ENCODE data around the gene DCTN3.

Gene DCTN3

GRCh38 chr9:34570809-34571480 is 49.4 kb downstream of the DCTN3 start:
- no peak for DNase-seq

GRCh38 chr9:34570376-34570775 is 49.9 kb downstream of the DCTN3 start:
- DNase-seq = no peak

- DNase-seq = no peak
Measured at GRCh38 chr9:34568774-34569173, 51.5 kb downstream of the DCTN3 start.

- DNase-seq = no peak
Measured at GRCh38 chr9:34568133-34568532, 52.2 kb downstream of the DCTN3 start.

GRCh38 chr9:34566972-34567371 is 53.3 kb downstream of the DCTN3 start:
- no peak for DNase-seq

GRCh38 chr9:34566322-34566721 is 54.0 kb downstream of the DCTN3 start:
- DNase-seq = no peak

GRCh38 chr9:34565856-34566255 is 54.4 kb downstream of the DCTN3 start:
- DNase-seq = no peak

GRCh38 chr9:34564617-34565016 is 55.7 kb downstream of the DCTN3 start:
- no peak for DNase-seq
